GM18507 (cell line): ENCODE results near the gene ZNF385C.

Experiments
- DNase-seq: peaks from one replicate; pipeline ENCODE4 v3.0.0; 2011; ENCODE audit warnings: low read depth; ENCODE audit not compliant: insufficient read length; ENCODE audit errors: extremely low spot score
- FAIRE-seq: peaks from 2 replicates; lab custom pipeline; 2011; peaks lifted over from hg19 to GRCh38; lab: Jason Lieb, UNC

ZNF385C gene

GRCh38 chr17:42127414-42127813 is 29.1 kb upstream of the ZNF385C start:
- no peak for DNase-seq
- no peak for FAIRE-seq

GRCh38 chr17:42126836-42127235 is 28.6 kb upstream of the ZNF385C start:
- no peak for FAIRE-seq
- no peak for DNase-seq

- DNase-seq (no peak), FAIRE-seq (no peak)
These were observed 27.3 kb upstream of the ZNF385C start for GRCh38 chr17:42125565-42125964.

GRCh38 chr17:42124256-42124655 is 26.0 kb upstream of the ZNF385C start:
- FAIRE-seq (no peak), DNase-seq (no peak)

- FAIRE-seq (no peak), DNase-seq (no peak)
These were observed 24.4 kb upstream of the ZNF385C start, which contains the start of gene HSPB9 for GRCh38 chr17:42122371-42123303. Gene HSPB9 (plus strand): TSS chr17:42122804. CDS start chr17:42122851, 47 bp downstream.

GRCh38 chr17:42120770-42121769 is 22.8 kb upstream of the ZNF385C start, which contains the start of gene KAT2A:
Gene KAT2A (minus strand): TSS chr17:42121367. CDS start chr17:42121304, 63 bp downstream.
- FAIRE-seq (peak; percentile 94), DNase-seq (peak; percentile 90)

- DNase-seq (no peak), FAIRE-seq (peak; percentile 5)
These were observed 22.0 kb upstream of the ZNF385C start for GRCh38 chr17:42120161-42120769.

- DNase-seq = no peak
These were observed 21.0 kb upstream of the ZNF385C start for GRCh38 chr17:42119301-42119700.

GRCh38 chr17:42118545-42118944 is 20.3 kb upstream of the ZNF385C start:
- DNase-seq = no peak

More at GRCh38 chr17:42119301-42119700, 21.0 kb upstream of the ZNF385C start:
- FAIRE-seq = no peak

GRCh38 chr17:42118126-42118510 is 19.8 kb upstream of the ZNF385C start:
- FAIRE-seq (no peak), DNase-seq (no peak)

More at GRCh38 chr17:42118545-42118944, 20.3 kb upstream of the ZNF385C start:
- FAIRE-seq = no peak

- DNase-seq (no peak), FAIRE-seq (no peak)
These were observed 19.3 kb upstream of the ZNF385C start for GRCh38 chr17:42117397-42118125.

GRCh38 chr17:42116705-42117396 is 18.6 kb upstream of the ZNF385C start:
- DNase-seq = peak; percentile 50
- FAIRE-seq = peak; percentile 98

GRCh38 chr17:42114118-42114517 is 15.8 kb upstream of the ZNF385C start:
- no peak for FAIRE-seq
- no peak for DNase-seq

- DNase-seq = no peak
- FAIRE-seq = no peak
These were observed 15.2 kb upstream of the ZNF385C start for GRCh38 chr17:42113293-42114069.

GRCh38 chr17:42112552-42113176 is 14.4 kb upstream of the ZNF385C start, which contains the start of gene DHX58:
Gene DHX58 (minus strand): TSS chr17:42112714. CDS start chr17:42111892, 822 bp downstream.
- FAIRE-seq (peak; percentile 100), DNase-seq (peak; percentile 83)

- FAIRE-seq (peak; percentile 48), DNase-seq (no peak)
These were observed 13.7 kb upstream of the ZNF385C start for GRCh38 chr17:42111871-42112551.
